ENCODE data around the gene BRCA2. TPM values are rescaled to one million over a fixed set of nuclear protein-coding genes. Genes with fewer than 3 reads are reported as not detected.

BRCA2 gene
- total and polyA plus RNA-seq, 9 donors = 0.36 to 3.3 (median 0.95) TPM

DNA sequence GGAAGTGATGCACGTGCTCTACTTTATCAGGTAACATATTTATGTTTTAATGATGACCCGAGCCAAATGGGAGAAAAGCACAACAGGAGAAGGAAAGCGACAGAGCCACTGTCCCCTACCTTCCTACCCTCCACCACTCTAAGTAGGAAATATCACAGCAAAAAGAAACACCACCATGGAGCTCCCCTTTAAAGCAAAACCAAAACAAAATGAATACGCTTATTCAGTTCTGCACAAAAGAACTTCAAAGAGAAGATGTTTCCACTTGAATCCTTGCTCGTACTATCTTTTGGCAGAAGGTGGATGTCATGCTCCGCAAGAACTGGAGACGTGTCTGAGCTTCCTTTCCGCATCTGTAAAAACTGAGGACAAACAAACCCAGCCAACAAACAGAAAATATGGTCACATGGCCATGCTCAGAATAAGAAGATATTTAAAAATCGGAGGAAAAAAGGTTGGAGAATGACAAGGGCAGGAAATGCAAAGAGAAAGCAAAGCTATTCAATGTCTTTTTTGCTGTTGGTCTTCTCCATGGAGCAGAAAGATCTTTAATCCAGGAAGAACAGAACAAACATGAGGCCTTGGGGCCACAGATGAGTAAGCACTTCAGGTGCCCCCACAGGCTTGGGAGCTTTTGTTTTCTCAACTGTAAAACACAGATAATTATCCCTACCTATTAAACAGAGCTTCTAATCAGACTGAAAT is 93.1 kb downstream of the BRCA2 start:
- Histone ChIP-seq H3K4me3 (no peak overlapping the region), H3K9me3 (no peaks in the 10 kb centered on the region), H3K4me1 (ENCODE audit: insufficient read depth) (peaks cover 6% of the 10 kb centered on the region), H3K27me3 (no peaks in the 10 kb centered on the region), H3K27ac (peak overlapping the region; percentile 10 to 77), H3K36me3 (no peaks in the 10 kb centered on the region)
- 17 to 28% (median 21%) methylated on average over 9 of the region's 9 CpGs for whole genome bisulfite sequencing, 3 donors
- DNase-seq = peak in 1 of 5 donors; percentile 27
- TF ChIP-seq, protein P1, sequence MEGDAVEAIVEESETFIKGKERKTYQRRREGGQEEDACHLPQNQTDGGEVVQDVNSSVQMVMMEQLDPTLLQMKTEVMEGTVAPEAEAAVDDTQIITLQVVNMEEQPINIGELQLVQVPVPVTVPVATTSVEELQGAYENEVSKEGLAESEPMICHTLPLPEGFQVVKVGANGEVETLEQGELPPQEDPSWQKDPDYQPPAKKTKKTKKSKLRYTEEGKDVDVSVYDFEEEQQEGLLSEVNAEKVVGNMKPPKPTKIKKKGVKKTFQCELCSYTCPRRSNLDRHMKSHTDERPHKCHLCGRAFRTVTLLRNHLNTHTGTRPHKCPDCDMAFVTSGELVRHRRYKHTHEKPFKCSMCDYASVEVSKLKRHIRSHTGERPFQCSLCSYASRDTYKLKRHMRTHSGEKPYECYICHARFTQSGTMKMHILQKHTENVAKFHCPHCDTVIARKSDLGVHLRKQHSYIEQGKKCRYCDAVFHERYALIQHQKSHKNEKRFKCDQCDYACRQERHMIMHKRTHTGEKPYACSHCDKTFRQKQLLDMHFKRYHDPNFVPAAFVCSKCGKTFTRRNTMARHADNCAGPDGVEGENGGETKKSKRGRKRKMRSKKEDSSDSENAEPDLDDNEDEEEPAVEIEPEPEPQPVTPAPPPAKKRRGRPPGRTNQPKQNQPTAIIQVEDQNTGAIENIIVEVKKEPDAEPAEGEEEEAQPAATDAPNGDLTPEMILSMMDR (IDR thresholded peaks at IDR 0.05) = no peak
- TF ChIP-seq EP300 (IDR thresholded peaks at IDR 0.05) = no peak
- TF ChIP-seq POLR2A (IDR thresholded peaks at IDR 0.05) = no peak
- intact Hi-C loops (cut with DNase I) = no loop called here

DNA sequence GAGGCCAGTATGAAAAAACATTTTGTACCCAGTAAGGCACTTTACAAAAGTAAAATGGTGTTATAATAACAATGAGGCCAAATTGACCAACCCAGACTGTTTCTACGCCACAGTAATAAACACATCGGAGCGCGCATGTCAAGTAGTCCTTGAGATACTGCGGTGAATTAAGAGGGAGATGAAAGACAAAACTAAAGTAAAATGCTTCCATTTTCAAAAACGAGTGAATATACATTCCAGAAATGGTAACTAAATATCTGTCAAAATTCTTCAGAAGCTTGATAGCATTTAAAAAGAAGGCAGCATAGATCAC is 93.6 kb downstream of the BRCA2 start:
- no peaks in the 10 kb centered on the region for H3K27me3 ChIP-seq
- H3K4me3 ChIP-seq = no peak overlapping the region
- H3K4me1 ChIP-seq (ENCODE audit: insufficient read depth) = peaks cover 6% of the 10 kb centered on the region
- intact Hi-C loops (cut with DNase I) = no loop called here
- peak overlapping the region; percentile 10 to 77 for H3K27ac ChIP-seq
- TF ChIP-seq POLR2A (IDR thresholded peaks at IDR 0.05) (no peak), EP300 (IDR thresholded peaks at IDR 0.05) (no peak)
- TF ChIP-seq, protein P1 (IDR thresholded peaks at IDR 0.05) = no peak
- DNase-seq = peak in 1 of 5 donors; percentile 31
- 11 to 37% (median 14%) methylated on average over 6 of the region's 6 CpGs for WGBS, 3 donors
- H3K36me3 ChIP-seq = no peaks in the 10 kb centered on the region
- no peaks in the 10 kb centered on the region for H3K9me3 ChIP-seq

DNA sequence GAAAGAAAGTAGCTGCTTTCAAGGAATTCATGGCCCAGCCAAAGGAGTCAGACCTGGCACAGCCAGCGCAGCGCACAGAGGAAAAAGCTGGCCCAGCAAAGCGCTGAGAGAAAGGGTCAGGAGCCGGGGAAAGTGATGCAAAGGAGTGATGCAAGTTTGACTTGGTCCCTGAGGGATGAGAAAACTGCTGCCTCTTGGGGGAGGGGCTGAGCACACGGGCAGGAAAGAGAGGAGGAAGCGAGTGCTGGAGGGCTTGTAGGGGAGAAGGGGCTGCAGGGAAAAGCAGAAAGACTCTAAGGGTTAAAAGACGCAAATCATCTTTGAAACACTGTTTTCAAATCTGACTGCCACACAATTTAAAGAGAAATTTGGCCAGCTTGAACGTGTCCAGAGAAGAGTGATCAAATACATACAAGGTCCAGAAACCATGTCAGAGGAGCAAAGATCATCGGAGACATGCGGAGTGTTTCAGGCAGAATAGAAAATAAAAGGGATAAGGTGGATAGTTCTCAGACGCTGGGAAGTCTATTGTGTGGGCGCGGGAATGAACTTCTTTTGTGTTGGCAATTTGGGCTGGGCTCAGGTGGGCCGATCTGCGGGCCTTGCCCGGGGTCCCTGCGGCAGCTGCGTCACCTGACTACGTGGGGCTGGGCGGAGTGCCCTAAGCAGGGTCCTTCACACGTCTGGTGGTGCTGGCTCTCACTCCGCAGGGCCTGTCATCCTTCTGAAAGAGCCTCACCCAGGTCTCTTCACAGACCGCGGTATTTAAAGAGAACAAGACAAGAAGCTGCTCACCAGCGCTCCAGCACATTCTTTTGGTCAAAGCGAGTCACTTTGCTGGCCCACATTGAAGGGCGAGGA is 94.5 kb downstream of the BRCA2 start:
- TF ChIP-seq EP300 (IDR thresholded peaks at IDR 0.05) (no peak), POLR2A (IDR thresholded peaks at IDR 0.05) (no peak)
- TF ChIP-seq, protein P1 (IDR thresholded peaks at IDR 0.05) = no peak
- no peaks in the 10 kb centered on the region for H3K27me3 ChIP-seq
- peak overlapping the region; percentile 13 for H3K4me3 ChIP-seq
- H3K27ac ChIP-seq = peak overlapping the region; percentile 69 to 77
- H3K9me3 ChIP-seq = no peaks in the 10 kb centered on the region
- intact Hi-C loops (cut with DNase I) = loop anchor here in 1 of 4 donors (10.0 kb wide), 1 partner anchor 125 kb away; the partner anchor contains the start of gene N4BP2L2
- peak; percentile 70 to 83 (median 76) for DNase-seq
- peaks cover 6% of the 10 kb centered on the region for H3K4me1 ChIP-seq (ENCODE audit: insufficient read depth)
- H3K36me3 ChIP-seq = no peaks in the 10 kb centered on the region
- 25 to 43% (median 40%) methylated on average over 27 of the region's 27 CpGs for WGBS, 3 donors

DNA sequence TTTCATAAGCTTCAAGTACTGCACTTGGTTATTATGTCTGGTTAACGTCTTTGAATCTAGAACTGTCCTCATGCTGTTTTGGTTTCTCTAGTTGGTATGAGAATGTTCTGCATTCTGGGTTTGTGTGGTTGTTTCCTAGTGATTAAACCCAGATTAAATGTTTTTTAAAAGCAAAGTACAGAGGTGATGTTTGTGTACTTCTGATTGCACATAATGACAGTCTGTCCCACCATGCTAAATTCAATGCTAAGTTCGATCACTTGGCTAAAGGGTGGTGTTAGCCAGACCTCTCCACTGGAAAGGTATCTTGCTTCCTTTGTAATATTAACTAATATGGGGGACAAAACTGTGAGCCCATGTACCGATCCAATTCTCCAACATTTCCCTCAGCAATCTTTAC is 98.0 kb downstream of the BRCA2 start:
- no peak overlapping the region for H3K27ac ChIP-seq
- WGBS, 3 donors = 95 to 98% (median 96%) methylated on average over 3 of the region's 3 CpGs
- H3K4me3 ChIP-seq = no peak overlapping the region
- H3K27me3 ChIP-seq = no peaks in the 10 kb centered on the region
- TF ChIP-seq EP300 (IDR thresholded peaks at IDR 0.05) = no peak
- TF ChIP-seq, protein P1 (IDR thresholded peaks at IDR 0.05) = no peak
- TF ChIP-seq POLR2A (IDR thresholded peaks at IDR 0.05) = no peak
- intact Hi-C loops (cut with DNase I) = loop anchor here in 1 of 4 donors (10.0 kb wide), 1 partner anchor 122 kb away; the partner anchor contains the start of gene N4BP2L2
- H3K9me3 ChIP-seq = no peaks in the 10 kb centered on the region
- no peak for DNase-seq
- peaks cover 3% of the 10 kb centered on the region for H3K4me1 ChIP-seq (ENCODE audit: insufficient read depth)
- no peaks in the 10 kb centered on the region for H3K36me3 ChIP-seq

Measured in ovary (tissue), 9 donors.